Astrocyte of the hippocampus (primary cell): ENCODE results near the gene ACTN3.
"Not testable (repeated sequence)": the region's sequence is repeated elsewhere in the genome, so short reads cannot be mapped to it uniquely, and the experiment has no call there.

Experiments
- DNase-seq: peaks from one replicate; pipeline ENCODE4 v3.0.0; 2011; ENCODE audit warnings: low read depth, low spot score

Gene ACTN3

DNA sequence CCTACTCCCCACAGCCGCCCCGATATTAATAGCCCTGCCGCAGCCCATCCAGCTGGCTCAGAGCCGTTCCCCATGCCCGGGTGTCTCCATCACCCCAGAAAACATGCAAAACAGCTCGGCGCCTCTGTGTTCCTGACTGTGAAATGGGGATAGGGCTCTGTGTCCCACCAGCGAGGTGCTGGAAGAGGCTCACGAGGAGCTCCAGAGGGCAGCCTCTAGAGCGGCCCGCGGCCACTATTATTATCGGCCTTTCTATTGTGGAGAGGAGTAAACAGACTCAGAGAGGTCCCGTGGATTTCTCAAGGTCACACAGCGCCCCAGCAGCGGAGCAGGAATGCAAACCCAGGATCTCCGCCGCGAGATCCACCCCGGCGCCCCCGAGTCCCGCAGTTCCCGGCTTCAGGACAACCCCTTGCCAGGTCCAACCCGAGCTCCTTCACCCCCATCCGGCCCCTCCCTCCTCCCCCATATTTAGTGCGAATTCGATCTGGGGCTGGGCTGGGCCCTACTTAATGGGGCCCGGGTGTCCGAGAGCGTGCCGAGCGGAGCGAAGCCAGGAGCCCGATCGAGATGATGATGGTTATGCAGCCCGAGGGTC is at the start of gene ACTN3:
TSS of gene ACTN3 (plus strand) at position 536 of the 598 bp plus-strand sequence. CDS start at position 571, 35 bp downstream.
- DNase-seq = no peak

- DNase-seq = no peak
Measured at GRCh38 chr11:66497206-66497605, 49.5 kb upstream of the ACTN3 start.

GRCh38 chr11:66498506-66498905 is 48.2 kb upstream of the ACTN3 start:
- DNase-seq = no peak

- DNase-seq = no peak
Measured at GRCh38 chr11:66505276-66505816, 41.4 kb upstream of the ACTN3 start.

GRCh38 chr11:66509131-66509561 is 37.6 kb upstream of the ACTN3 start:
- no peak for DNase-seq

GRCh38 chr11:66510271-66510989 is 36.3 kb upstream of the ACTN3 start, which contains the start of gene BBS1:
BBS1 (plus strand) TSS chr11:66510635; CDS start chr11:66510660, 25 bp downstream.
- peak; percentile 93 for DNase-seq

DNA sequence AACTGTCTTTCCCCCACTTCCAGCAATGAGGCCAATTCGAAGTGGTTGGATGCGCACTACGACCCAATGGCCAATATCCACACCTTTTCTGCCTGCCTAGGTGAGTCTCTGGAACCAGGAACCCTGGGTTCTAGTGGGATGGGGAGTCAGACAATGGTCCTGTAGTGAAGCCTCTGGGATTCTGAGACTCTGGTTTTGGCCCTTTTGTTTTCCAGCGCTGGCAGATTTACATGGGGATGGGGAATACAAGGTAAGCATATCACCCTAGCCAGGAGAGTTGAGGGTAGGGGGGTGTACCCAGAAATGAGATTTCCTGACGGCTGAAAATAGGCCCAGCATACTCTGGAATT is 35.7 kb upstream of the ACTN3 start:
- DNase-seq = no peak

GRCh38 chr11:66523611-66524010 is 23.1 kb upstream of the ACTN3 start:
- no peak for DNase-seq

DNA sequence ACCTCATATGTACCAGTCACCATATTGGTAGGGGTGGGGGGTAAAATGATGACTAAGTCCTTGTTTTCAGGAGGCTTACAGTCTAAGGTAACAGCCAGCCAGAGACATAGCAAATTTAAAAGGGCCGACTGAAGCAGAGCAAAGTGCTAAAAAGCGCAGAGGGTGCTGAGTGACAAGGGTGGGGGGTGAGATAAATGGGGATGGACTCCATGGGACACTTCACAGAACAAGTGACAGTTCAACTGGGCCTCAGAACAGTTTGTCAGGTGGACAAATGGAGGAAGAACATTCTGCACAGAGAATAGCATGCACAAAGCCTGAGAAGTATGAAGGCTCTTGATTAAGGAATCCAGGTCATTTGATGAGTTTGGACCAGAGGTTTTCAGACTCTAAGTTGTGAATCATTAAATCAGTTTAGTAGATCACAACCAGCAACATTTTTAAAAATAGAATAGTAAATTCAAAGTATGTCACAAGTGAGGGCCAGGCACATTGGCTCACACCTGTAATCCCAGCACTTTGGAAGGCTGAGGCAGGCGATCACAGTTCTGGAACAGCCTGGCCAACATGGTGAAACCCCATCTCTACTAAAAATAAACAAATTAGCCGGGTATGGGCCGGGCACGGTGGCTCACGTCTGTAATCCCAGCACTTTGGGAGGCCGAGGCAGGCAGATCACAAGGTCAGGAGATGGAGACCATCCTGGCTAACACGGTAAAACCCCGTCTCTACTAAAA is 22.2 kb upstream of the ACTN3 start:
- DNase-seq = no peak

- DNase-seq = no peak
Measured at GRCh38 chr11:66529069-66529468, 17.6 kb upstream of the ACTN3 start.

DNA sequence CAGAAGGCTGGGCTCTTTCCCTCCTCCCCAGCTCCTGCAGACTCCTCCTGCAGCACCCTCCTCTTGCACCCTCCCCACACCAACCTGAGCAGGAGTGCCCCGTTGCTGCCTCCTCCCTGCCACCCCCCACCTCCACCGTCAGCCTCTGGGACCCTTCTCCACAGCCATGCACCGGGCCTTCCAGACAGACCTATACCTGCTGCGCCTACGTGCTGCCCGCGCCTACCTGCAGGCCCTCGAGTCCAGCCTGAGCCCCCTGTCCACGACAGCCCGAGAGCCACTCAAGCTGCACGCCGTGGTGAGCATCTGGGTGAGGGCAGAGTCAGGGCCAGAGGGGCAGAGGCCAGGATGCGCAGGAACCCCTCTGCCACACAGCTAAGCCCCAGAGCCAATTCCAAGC is 17.0 kb upstream of the ACTN3 start:
- DNase-seq = no peak

DNA sequence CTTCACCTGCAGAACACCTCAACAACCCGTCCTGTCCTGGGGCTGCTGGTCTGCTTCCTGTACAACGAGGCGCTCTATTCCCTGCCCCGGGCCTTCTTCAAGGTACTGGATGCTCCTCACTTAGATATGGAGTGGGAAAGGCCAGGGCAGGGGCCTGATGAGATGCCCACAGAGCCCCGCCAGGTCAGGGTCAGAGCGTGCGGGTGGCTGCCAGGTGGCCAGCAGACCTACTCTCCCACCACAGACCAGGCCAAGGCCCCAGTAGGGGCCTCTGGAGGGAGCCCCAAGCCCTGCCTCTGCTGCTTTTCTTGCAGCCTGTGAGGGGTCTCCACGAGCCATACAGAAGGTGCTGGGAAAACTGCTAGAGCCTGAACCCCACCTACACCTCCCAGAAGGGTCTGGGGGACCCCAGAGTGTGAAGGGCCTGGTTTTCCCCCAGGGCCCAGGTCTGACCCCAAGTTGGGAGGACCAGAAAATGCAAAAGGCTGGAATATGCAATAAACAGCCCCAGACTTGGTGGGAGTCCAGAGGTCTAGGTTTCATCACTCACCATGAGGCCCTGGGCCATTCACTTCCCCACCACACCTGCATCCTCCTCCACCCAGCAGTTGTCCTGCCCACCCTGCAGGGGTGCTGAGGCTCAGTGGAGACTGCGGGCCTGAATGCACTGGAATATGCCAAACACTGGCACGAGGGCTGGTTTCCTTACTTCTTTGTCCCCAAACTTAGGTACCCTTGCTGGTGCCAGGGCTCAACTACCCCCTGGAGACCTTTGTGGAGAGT is 15.6 kb upstream of the ACTN3 start:
- DNase-seq = no peak

DNA sequence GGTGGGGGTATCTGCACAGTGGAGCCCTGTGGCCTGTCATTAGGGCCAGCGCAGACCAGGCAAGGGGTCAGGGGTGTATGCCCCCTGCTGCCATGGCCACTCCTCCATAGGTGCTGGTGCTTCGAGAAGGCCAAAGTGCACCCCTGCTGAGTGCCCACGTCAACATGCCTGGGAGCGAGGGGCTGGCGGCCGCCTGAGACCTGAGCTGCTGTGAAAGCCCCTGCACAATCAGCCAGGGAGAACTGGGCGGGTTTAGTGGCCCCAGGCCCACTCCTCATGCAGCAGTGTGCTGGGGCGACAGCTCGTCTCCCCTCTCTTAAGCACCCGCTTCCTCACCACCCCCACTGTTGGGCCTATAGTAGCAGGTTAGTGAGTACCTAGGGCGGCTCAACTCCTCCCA is 14.9 kb upstream of the ACTN3 start:
- no peak for DNase-seq

DNA sequence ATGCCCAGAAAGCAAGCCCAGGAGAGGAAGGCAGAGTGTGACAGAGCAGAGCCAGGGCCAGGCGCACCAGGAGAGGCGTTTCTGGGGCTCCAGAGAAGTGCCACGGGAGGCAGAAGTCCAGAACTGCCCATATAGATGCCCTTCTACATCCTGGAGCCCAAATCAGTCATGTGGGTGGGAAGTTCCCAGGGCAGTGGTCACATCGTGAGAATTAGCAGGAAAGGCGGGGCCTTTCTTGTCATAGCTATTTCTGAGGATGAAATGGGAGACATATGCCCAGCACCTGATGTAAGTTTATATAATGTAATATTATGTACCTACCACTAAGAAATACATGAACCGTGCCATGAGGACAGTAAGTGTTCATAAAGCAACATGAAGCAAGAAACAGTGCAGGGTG is 13.9 kb upstream of the ACTN3 start:
- no peak for DNase-seq

- no peak for DNase-seq
Measured at GRCh38 chr11:66539170-66539869, 7.4 kb upstream of the ACTN3 start.

GRCh38 chr11:66539870-66540213 is 6.9 kb upstream of the ACTN3 start:
- no peak for DNase-seq

- DNase-seq = not testable (repeated sequence)
Measured at GRCh38 chr11:66540598-66540997, 6.1 kb upstream of the ACTN3 start.

- DNase-seq = no peak
Measured at GRCh38 chr11:66541892-66542291, 4.8 kb upstream of the ACTN3 start.

GRCh38 chr11:66542362-66542761 is 4.3 kb upstream of the ACTN3 start:
- DNase-seq = peak; percentile 26

DNA sequence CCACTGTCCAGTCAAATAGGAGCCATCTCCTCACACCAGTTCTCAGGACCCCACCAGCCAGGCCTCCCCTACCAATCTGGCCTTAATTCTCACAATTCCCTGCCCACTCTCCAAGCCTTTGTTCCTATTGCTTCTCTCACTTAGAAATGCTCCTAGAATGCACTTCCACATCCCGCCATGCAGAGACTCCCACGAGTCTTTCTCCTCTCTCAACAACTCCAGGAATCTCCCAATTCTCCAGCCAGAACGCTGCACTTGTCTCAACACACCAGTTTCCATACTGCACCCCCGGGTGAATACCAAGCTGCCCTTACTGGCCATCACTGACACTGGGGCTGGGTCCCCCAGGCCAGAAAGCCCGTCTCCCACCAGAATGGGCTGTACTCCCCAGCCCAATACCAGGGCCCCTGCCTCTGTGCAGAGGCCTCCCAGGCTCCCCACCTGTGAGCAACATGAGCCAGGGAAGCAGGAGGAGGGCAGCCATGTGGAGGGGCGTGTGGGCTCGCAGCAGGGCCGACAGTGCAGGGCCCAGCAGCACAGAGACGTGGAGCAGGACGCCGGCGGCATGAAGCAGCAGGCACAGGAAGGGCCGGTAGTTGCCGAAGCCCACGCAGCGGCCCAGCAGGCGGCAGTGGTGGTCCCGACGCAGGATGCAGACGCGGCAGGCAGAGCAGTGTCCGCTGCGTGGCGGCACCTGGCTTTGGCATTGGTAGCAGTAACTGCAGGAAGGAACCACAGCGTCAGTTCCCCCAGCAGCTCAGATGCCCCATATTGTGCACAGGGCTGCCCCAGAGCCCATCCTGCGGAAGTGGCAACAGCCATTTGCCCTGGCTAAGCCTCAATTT is 3.2 kb upstream of the ACTN3 start:
- DNase-seq = peak; percentile 83
